HCT116 (cell line): ENCODE results near the gene EPHA3. TPM values are rescaled to one million over a fixed set of nuclear protein-coding genes. Genes with fewer than 3 reads are reported as not detected.

Experiments
- ATAC-seq: fragments of 200-7000 bp; cut with Tn5 transposase; 2 replicates; pipeline ENCODE4 v1.9.1; 2020; ENCODE audit warnings: mild to moderate bottlenecking, moderate library complexity
- BruUV-seq: library from RNA; stranded (reverse); fragments of 400-500 nt; replicated peaks from 2 replicates; lab custom pipeline; 2021; lab: Mats Ljungman, UMichigan
- CTCF ChIA-PET: fragments of 300-600 bp; sonication (Branson Sonifier 250); formaldehyde crosslinking; loops from one replicate; lab custom pipeline; 2021; ENCODE audit warnings: antibody characterized with exemption; lab: Charles Lee
- POLR2A ChIA-PET: fragments of 300-600, 350-600 bp; sonication (Branson Sonifier 250); formaldehyde crosslinking; loops from one replicate; lab custom pipeline; 2021; ENCODE audit warnings: antibody characterized with exemption; lab: Charles Lee
- RAD21 ChIA-PET, 2 experiments: fragments of 300-600 bp; sonication (Branson Sonifier 250); formaldehyde crosslinking; loops; one replicate each; lab custom pipeline; 2023; ENCODE audit warnings: low total read pairs in 2 of 2; ENCODE audit not compliant: uncharacterized antibody in 2 of 2, unreplicated experiment in 2 of 2, low non-redundant PET in 1 of 2; lab: Charles Lee
- DNase-seq: peaks from one replicate; pipeline ENCODE4 v3.0.0-alpha.2; 2010; ENCODE audit warnings: low read depth, low spot score
- H2AFZ ChIP-seq: fragments of 200-600 bp; shearing (Covaris generic), sonication (generic); 2 replicates; pipeline ENCODE4 v1.6.1; 2017; ENCODE audit warnings: low read depth, mixed run types, mixed read lengths, antibody characterized with exemption, low read length; ENCODE audit not compliant: poor library complexity, severe bottlenecking
- H3K27ac ChIP-seq: 2 replicates; pipeline ENCODE4 v1.5.1; 2012; ENCODE audit warnings: low read depth, low read length
- H3K27me3 ChIP-seq: fragments of 200-600 bp; sonication (generic); 2 replicates; pipeline ENCODE4 v1.6.1; 2016; ENCODE audit warnings: mixed run types, low read length, mixed read lengths; ENCODE audit not compliant: insufficient read depth
- H3K36me3 ChIP-seq, 2 experiments: fragments of 200-500 bp in 1 of 2; fragments of 200-600 bp in 1 of 2; sonication (Bioruptor generic) in 1 of 2; sonication (generic) in 1 of 2; 2 replicates each; pipeline versions ENCODE4 v1.5.1 to v1.6.1; 2014 to 2016; ENCODE audit warnings: low read length in 2 of 2, inconsistent platforms in 1 of 2, mixed read lengths in 1 of 2, mixed run types in 1 of 2; ENCODE audit not compliant: insufficient read depth in 2 of 2, control insufficient read depth in 1 of 2
- H3K4me1 ChIP-seq, 2 experiments: fragments of 200-600 bp in 1 of 2; sonication (generic) in 1 of 2; 2 replicates each; pipeline versions ENCODE4 v1.5.1 to v1.6.1; 2012 to 2017; ENCODE audit warnings: low read length in 2 of 2, inconsistent platforms in 1 of 2, mild to moderate bottlenecking in 1 of 2, mixed read lengths in 1 of 2, mixed run types in 1 of 2, moderate library complexity in 1 of 2; ENCODE audit not compliant: insufficient read depth in 2 of 2, control insufficient read depth in 1 of 2
- H3K4me2 ChIP-seq: fragments of 200-600 bp; sonication (generic); 2 replicates; pipeline ENCODE4 v1.6.1; 2017; ENCODE audit warnings: mixed run types, low read length, mixed read lengths
- H3K4me3 ChIP-seq, 2 experiments: fragments of 200-600 bp in 1 of 2; sonication (generic) in 1 of 2; replicated peaks in 1 of 2; 2 replicates each; pipeline ENCODE4 v1.5.1; 2011 to 2016; ENCODE audit warnings: low read length in 2 of 2, control low read depth in 1 of 2, low read depth in 1 of 2, mild to moderate bottlenecking in 1 of 2, mixed read lengths in 1 of 2, mixed run types in 1 of 2
- H3K79me2 ChIP-seq: fragments of 200-600 bp; sonication (generic); 2 replicates; pipeline ENCODE4 v1.6.1; 2017; ENCODE audit warnings: mild to moderate bottlenecking, mixed run types, low read length, moderate library complexity, mixed read lengths; ENCODE audit not compliant: insufficient read depth
- H3K9ac ChIP-seq: fragments of 200-600 bp; sonication (generic); 2 replicates; pipeline ENCODE4 v1.6.1; 2016; ENCODE audit warnings: low read length, mixed read lengths
- H3K9me2 ChIP-seq: fragments of 200-600 bp; sonication (generic), shearing (Covaris generic); 2 replicates; pipeline ENCODE4 v1.6.1; 2017; ENCODE audit warnings: mixed run types, mild to moderate bottlenecking, moderate library complexity; ENCODE audit not compliant: insufficient read depth
- H3K9me3 ChIP-seq, 2 experiments: fragments of 200-500 bp in 1 of 2; fragments of 200-600 bp in 1 of 2; sonication (Bioruptor generic) in 1 of 2; sonication (generic) in 1 of 2; 2 replicates each; pipeline ENCODE4 v1.6.1; 2014 to 2017; ENCODE audit warnings: low read length in 2 of 2, mixed read lengths in 2 of 2, inconsistent platforms in 1 of 2, low read depth in 1 of 2, mild to moderate bottlenecking in 1 of 2, mixed run types in 1 of 2, moderate library complexity in 1 of 2; ENCODE audit not compliant: control insufficient read depth in 1 of 2, insufficient read depth in 1 of 2
- H4K20me1 ChIP-seq: fragments of 200-600 bp; sonication (generic), shearing (Covaris generic); 2 replicates; pipeline ENCODE4 v1.6.1; 2017; ENCODE audit warnings: mixed run types, mild to moderate bottlenecking, moderate library complexity; ENCODE audit not compliant: insufficient read depth
- CEBPB ChIP-seq: IDR thresholded peaks from 2 replicates; pipeline ENCODE4 v1.6.1; 2012; ENCODE audit warnings: low read depth
- EGR1 ChIP-seq: IDR thresholded peaks from 2 replicates; pipeline ENCODE4 v1.6.1; 2012; ENCODE audit warnings: low read depth
- EZH2 ChIP-seq: fragments of 200-600 bp; sonication (generic); IDR thresholded peaks from 2 replicates; pipeline ENCODE4 v1.6.1; 2017; ENCODE audit warnings: antibody characterized with exemption, mixed run types
- EZH2phosphoT487 ChIP-seq: fragments of 200-600 bp; IDR thresholded peaks from 2 replicates; pipeline ENCODE4 v1.6.1; 2018; ENCODE audit warnings: antibody characterized with exemption, borderline replicate concordance
- POLR2A ChIP-seq: IDR thresholded peaks from 2 replicates; pipeline ENCODE4 v1.7.0; 2011; ENCODE audit warnings: borderline replicate concordance; ENCODE audit not compliant: insufficient read depth, insufficient read length; ENCODE audit errors: extremely low read depth
- POLR2AphosphoS5 ChIP-seq: IDR thresholded peaks from 2 replicates; pipeline ENCODE4 v1.6.1; 2011; ENCODE audit warnings: mild to moderate bottlenecking, low read depth, low read length, moderate library complexity
- RAD21 ChIP-seq: IDR thresholded peaks from 2 replicates; pipeline ENCODE4 v1.6.1; 2012; ENCODE audit warnings: low read depth, mild to moderate bottlenecking
- SIN3A ChIP-seq: IDR thresholded peaks from 2 replicates; pipeline ENCODE4 v1.6.1; 2012; ENCODE audit warnings: low read depth
- SP1 ChIP-seq: IDR thresholded peaks from 2 replicates; pipeline ENCODE4 v1.6.1; 2012; ENCODE audit warnings: low read depth
- SRF ChIP-seq: IDR thresholded peaks from 2 replicates; pipeline ENCODE4 v1.6.1; 2012; ENCODE audit warnings: low read depth
- TCF7L2 ChIP-seq: IDR thresholded peaks from 2 replicates; pipeline ENCODE4 v1.7.0; 2011; ENCODE audit warnings: borderline replicate concordance, inconsistent platforms; ENCODE audit not compliant: insufficient read depth, insufficient read length; ENCODE audit errors: extremely low read depth
- ZNF274 ChIP-seq: fragments of 200-500 bp; sonication (Bioruptor generic); IDR thresholded peaks from 2 replicates; pipeline ENCODE4 v1.6.1; 2014; ENCODE audit warnings: mild to moderate bottlenecking, low read depth, low read length, inconsistent platforms
- intact Hi-C: fragments of 100-400 bp; cut with micrococcal nuclease; formaldehyde crosslinking; loops from 2 replicates; pipeline ENCODE4 v1.10.0; 2022
- total RNA-seq: library from RNA; stranded (reverse); gene quantifications from one replicate; pipeline ENCODE4 v1.2.1, GENCODE V29; 2021; ENCODE audit not compliant: unreplicated experiment
- TF ChIP-seq, protein P1 (sequence below): IDR thresholded peaks from 2 replicates; pipeline ENCODE4 v1.6.1; 2011; ENCODE audit warnings: mild to moderate bottlenecking, low read length, moderate library complexity; ENCODE audit not compliant: insufficient replicate concordance; ENCODE audit errors: extremely low read depth
- TF ChIP-seq, protein P2 (sequence below): IDR thresholded peaks from 2 replicates; pipeline ENCODE4 v1.6.1; 2012
- TF ChIP-seq, protein P3 (sequence below): IDR thresholded peaks from 2 replicates; pipeline ENCODE4 v1.6.1; 2012
- TF ChIP-seq, protein P4 (sequence below), 3 experiments: fragments of 200-600 bp in 1 of 3; sonication (generic) in 1 of 3; IDR thresholded peaks in 2 of 3; conservative IDR thresholded peaks in 1 of 3; 2 replicates each; pipeline ENCODE4 v1.5.1; 2012 to 2017; ENCODE audit warnings: low read depth in 2 of 3, low read length in 2 of 3, antibody characterized with exemption in 1 of 3, borderline replicate concordance in 1 of 3, control low read depth in 1 of 3, mild to moderate bottlenecking in 1 of 3, mixed read lengths in 1 of 3, mixed run types in 1 of 3, moderate library complexity in 1 of 3; ENCODE audit not compliant: insufficient read depth in 1 of 3

EPHA3 gene
- total RNA-seq, 1 experiment from 2014 or later = not detected

DNA sequence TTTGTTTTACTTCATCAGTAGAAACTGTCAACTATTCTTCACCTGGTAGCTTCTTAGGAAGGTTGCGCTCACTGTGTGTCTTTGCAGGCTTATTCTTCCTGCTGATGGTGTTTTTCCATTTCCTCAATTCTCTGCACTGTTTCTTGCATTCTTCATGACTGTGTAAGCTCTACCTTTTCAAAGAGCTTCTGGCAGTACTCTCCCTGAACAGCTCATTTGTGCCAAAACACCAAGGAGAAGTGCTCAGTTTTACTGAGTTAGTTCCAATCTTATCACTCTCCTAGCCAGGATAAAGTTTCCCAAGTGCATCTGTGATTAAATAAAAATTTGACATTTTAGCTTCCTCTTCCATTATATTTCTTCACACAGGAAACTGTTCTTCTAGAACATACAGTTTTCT is 339.8 kb downstream of the EPHA3 start:
- H3K27ac ChIP-seq = no peak overlapping the region
- RAD21 ChIA-PET = no interaction called here
- no peaks in the 10 kb centered on the region for H3K27me3 ChIP-seq
- CTCF ChIA-PET = no interaction called here
- no peak overlapping the region for H2AFZ ChIP-seq
- ATAC-seq = no peak
- no TSS peak for BruUV-seq
- H4K20me1 ChIP-seq = no peaks in the 10 kb centered on the region
- no peaks in the 10 kb centered on the region for H3K79me2 ChIP-seq
- no peak for TF ChIP-seq POLR2AphosphoS5
- TF ChIP-seq SRF = no peak
- TF ChIP-seq, protein P1, sequence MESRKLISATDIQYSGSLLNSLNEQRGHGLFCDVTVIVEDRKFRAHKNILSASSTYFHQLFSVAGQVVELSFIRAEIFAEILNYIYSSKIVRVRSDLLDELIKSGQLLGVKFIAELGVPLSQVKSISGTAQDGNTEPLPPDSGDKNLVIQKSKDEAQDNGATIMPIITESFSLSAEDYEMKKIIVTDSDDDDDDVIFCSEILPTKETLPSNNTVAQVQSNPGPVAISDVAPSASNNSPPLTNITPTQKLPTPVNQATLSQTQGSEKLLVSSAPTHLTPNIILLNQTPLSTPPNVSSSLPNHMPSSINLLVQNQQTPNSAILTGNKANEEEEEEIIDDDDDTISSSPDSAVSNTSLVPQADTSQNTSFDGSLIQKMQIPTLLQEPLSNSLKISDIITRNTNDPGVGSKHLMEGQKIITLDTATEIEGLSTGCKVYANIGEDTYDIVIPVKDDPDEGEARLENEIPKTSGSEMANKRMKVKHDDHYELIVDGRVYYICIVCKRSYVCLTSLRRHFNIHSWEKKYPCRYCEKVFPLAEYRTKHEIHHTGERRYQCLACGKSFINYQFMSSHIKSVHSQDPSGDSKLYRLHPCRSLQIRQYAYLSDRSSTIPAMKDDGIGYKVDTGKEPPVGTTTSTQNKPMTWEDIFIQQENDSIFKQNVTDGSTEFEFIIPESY = no peak
- no peak for TF ChIP-seq TCF7L2
- TF ChIP-seq EZH2 = no peak
- TF ChIP-seq CEBPB = no peak
- TF ChIP-seq EGR1 = no peak
- TF ChIP-seq, protein P2, sequence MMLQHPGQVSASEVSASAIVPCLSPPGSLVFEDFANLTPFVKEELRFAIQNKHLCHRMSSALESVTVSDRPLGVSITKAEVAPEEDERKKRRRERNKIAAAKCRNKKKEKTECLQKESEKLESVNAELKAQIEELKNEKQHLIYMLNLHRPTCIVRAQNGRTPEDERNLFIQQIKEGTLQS = no peak
- TF ChIP-seq POLR2A = no peak
- TF ChIP-seq, protein P3, sequence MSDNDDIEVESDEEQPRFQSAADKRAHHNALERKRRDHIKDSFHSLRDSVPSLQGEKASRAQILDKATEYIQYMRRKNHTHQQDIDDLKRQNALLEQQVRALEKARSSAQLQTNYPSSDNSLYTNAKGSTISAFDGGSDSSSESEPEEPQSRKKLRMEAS = no peak
- TF ChIP-seq RAD21 = no peak
- TF ChIP-seq ZNF274 = no peak
- TF ChIP-seq SP1 = no peak
- TF ChIP-seq, protein P4, sequence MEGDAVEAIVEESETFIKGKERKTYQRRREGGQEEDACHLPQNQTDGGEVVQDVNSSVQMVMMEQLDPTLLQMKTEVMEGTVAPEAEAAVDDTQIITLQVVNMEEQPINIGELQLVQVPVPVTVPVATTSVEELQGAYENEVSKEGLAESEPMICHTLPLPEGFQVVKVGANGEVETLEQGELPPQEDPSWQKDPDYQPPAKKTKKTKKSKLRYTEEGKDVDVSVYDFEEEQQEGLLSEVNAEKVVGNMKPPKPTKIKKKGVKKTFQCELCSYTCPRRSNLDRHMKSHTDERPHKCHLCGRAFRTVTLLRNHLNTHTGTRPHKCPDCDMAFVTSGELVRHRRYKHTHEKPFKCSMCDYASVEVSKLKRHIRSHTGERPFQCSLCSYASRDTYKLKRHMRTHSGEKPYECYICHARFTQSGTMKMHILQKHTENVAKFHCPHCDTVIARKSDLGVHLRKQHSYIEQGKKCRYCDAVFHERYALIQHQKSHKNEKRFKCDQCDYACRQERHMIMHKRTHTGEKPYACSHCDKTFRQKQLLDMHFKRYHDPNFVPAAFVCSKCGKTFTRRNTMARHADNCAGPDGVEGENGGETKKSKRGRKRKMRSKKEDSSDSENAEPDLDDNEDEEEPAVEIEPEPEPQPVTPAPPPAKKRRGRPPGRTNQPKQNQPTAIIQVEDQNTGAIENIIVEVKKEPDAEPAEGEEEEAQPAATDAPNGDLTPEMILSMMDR (IDR thresholded peaks at IDR 0.05 in 2 of 3, conservative IDR thresholded peaks at IDR 0.05 in 1 of 3; ENCODE audit: borderline replicate concordance in 1 of 3, insufficient read depth in 1 of 3, low read depth in 2 of 3, low read length in 2 of 3) = no peak
- TF ChIP-seq EZH2phosphoT487 = no peak
- TF ChIP-seq SIN3A = no peak
- H3K4me2 ChIP-seq = no peak overlapping the region
- H3K4me3 ChIP-seq = no peak overlapping the region
- H3K9me3 ChIP-seq = peaks cover 15 to 19% of the 10 kb centered on the region in 2 experiments; a peak in 2 of 4 replicates
- H3K9ac ChIP-seq = no peak overlapping the region
- H3K36me3 ChIP-seq = no peaks in the 10 kb centered on the region
- POLR2A ChIA-PET = no interaction called here
- H3K9me2 ChIP-seq = no peaks in the 10 kb centered on the region
- no peaks in the 10 kb centered on the region for H3K4me1 ChIP-seq
- no peak for DNase-seq
- intact Hi-C loops = no loop called here
